CD4-positive, alpha-beta T cell treated with Interleukin-6 at 100 ng/mL for 8 hours (primary cell): ENCODE data around the gene MIEF2.

Experiments used
- DNase-seq: peaks from one replicate; pipeline ENCODE4 v3.0.0-alpha.2; 2020; ENCODE audit warnings: mixed read lengths, low spot score

MIEF2 gene

GRCh38 chr17:18235743-18236256 lies 24.7 kb upstream of the MIEF2 start:
- no peak for DNase-seq

DNA sequence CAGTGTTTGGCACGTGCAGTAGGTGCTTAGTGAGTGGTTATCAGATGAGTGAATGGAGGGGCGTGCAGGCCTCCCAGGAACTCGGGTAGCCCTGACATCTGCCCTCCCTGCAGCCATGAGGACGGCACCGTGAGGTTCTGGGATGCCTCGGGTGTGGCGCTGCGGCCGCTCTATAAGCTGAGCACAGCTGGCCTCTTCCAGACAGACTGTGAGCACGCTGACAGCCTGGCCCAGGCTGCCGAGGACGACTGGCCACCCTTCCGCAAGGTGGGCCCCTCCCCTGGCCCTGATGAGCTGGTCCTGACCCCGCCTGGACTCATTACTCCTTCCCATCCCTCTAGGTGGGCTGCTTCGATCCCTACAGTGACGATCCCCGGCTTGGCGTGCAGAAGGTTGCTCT lies 24.0 kb upstream of the MIEF2 start:
- no peak for DNase-seq

- DNase-seq: no peak
Observed at GRCh38 chr17:18237461-18237860, 23.0 kb upstream of the MIEF2 start.

- no peak for DNase-seq
Observed at GRCh38 chr17:18238299-18238698, 22.2 kb upstream of the MIEF2 start.

DNA sequence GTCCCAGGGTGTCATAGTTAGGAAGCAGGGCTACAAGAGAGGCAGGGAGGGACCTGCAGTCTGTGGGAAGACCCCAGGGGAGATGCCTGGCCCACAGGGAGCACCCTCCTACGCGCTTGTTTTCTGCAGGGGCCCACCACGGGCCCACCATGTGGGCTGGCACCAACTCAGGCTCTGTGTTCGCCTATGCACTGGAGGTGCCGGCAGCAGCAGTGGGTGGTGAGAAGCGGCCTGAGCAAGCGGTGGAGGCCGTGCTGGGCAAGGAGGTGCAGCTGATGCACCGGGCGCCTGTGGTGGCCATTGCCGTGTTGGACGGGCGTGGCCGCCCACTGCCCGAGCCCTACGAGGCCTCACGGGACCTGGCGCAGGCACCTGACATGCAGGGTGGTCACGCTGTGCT lies 20.0 kb upstream of the MIEF2 start:
- DNase-seq: no peak

DNA sequence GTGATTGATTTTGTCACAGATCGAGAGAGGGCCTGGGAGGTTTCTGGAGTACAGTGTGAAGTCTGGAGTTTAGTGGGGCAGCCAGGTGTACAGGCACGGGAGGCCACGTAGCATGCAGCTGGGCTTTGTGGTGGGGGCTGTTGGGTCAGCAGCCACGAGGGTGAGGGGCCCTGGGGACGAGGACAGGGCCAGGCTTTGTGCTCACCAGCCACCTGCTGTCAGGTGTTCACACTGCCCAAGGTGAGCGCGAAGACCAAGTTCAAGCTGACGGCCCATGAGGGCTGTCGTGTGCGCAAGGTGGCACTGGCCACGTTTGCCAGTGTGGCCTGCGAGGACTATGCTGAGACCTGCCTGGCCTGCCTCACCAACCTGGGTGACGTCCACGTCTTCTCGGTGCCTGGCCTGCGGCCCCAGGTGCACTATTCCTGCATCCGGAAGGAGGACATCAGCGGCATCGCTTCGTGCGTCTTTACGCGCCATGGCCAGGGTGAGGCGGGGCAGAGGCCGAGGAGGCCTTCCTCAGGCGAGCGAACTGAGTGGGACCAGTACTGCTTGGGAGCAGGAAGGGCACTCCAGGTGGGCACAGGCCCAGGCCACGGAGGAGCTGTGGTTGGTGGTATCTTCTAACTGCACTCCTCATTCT lies 19.1 kb upstream of the MIEF2 start:
- no peak for DNase-seq

DNA sequence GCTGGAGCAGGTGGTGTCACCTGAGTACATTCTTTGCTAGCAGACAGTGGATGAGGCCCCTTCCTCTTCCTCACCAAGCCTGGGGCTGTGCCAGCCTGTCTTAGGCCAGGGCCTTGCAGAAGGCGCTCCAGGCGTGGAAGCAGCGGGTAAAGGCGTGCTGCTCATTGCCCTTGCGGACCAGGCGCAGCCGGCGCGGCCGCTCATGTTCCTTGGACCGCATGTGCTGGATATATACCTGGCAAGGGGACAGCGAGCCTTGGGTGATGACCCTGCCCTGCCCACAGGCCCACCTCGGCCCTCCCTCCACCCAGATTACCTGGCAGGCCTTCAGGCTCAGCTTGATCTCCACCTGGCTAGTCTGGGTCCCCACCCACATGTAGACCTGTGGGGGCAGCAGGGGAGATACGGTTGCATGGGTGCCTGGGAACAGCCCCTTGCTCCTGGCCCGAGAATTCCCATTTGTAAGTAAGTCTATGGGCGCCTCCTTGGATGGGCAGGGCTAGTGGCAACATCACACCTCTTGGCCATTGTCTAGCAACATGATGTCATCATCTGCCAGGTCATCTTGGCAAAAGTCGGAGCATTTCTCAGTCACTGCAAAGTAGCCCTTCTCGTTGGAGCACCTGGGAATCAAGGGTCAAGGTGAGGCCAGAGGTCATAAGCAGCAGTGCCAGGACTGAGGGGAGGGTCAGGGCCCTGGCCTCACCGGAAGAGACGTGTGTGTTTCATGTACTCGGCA lies 15.3 kb upstream of the MIEF2 start:
- no peak for DNase-seq

GRCh38 chr17:18246109-18246725 lies 14.2 kb upstream of the MIEF2 start:
- no peak for DNase-seq

DNA sequence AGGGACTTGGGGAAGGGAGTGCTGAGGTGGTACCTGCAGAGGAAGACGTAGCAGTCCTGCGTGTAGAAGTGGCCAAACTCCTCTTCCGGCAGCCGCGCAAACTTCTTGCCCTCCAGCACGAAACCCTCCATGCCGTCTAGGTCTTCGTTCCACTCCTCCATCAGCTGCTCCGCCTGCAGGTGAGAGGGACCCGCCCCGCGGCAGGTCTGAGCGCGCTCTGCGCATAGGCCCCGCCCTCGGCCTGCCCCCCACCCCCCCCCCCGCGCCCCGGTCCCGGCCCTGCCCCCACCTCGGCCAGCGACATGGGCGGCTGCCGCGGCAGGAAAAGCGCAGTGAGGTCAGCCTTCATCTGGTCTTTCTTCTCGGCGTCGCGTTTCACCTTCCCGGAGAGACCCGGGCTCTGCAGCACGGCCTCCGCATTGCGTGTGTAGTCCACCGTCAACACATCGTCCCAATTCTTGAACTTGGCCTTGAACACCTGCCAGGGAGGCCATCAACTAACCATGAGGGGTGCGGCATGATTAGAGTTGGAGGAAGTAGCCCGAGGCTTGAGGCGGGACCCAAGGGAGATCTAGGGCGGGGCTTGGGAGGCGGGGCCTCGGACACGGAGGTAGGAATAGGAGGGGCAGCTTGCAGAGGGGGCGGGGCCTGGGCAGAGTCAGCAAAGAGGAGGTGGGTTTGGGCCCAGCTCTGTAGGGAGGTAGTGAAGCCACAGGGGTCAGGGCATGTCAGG lies 13.4 kb upstream of the MIEF2 start:
- DNase-seq: no peak

- no peak for DNase-seq
Observed at GRCh38 chr17:18247613-18248001, 12.9 kb upstream of the MIEF2 start.

DNA sequence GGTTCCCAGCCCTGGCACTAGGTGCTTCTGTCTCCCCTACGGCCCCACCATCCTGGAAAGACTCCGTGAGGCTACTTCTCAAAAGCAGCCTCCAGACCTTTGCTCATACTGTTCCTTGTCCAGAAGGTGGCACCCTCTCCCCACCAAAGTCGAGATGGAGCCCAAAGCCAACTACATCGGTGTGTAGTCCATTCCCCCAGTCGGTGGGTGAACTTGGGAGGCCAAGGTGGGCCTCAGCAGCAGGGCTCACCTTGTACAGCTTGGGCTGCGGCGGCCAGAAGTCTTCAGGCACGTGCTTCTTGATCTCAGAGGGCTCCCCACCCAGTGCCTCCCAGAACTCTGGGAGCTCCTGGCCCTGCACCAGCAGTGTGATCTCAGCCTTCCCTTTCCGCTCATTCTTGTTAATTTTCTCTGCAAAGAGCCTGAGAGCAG lies 12.1 kb upstream of the MIEF2 start:
- DNase-seq: peak; percentile 63

DNA sequence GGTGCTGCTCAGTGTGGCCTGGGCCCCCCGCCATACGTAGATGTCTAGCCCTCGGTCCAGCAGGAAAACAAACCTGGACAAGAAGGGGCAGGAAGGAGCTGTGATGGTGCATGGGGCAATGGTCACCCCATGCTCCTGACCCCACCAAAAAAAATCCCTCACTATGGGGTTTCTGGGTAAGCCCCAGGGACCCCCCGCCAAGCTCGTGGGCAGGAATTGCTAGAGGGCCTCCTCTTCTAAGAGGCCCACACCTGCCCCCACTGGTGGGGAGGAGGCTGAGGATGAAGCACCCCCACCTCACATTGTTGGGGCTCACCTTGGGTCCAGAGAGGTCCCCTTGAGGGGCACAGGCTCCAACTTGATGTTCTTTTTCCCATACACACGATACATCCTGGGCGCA lies 11.7 kb upstream of the MIEF2 start:
- no peak for DNase-seq

DNA sequence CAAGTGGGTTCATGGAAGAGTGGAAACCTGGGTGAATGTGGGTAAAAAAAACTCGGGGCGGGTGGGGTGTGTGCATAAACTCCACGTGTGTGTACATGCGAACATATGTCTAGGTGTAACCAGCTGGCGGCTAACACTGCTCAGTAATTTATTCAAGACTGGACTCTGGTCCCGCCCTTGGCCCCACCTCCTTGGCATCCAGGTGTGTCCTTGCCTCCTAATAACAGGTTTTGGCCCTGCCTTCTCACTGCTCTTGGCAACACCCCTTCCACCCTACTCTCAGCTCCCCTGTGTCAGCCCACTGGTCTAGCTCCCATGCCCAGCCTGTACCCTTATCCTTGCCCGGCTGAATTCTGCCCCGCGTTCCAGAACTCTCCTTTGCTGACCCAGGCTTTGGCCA lies 10.2 kb upstream of the MIEF2 start:
- no peak for DNase-seq

DNA sequence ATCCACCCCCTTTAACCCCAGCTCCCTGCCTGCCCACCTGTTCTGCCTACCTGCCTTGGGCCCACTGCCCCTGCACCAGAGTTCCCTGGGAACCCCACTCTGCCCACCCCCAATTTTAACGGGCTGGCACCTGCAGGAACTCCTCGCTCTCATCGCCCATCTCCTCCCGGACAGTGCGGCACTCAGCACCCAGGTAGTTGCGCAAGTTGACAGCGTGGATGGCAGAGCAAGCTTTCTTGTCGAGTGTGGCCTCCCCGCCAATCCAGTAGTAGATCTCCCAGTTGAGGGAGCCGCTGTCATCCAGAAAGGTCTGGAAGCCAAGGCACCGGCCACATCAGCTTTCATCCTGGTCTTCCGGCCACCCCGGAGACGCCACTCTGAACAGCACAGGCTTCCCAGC lies 9.8 kb upstream of the MIEF2 start:
- no peak for DNase-seq

DNA sequence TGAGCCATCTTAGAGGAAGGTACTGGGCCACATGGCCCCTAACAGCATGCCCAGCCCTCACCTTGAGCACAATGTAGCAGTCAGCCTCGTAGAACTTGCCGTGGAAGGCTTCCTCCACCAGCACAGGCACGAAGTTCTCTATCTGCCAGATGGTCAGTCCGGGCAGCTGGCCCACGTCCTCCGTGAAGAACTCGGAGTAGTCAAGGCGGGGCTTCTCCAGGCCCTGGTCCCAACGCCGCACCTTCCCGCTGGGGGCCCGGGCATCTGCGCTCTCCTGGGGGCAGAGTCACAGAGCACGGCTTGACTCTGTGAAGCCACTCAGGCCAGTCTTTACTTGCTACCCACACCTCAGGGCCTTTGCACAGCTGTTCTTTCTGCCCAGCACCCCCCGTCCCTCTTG lies 9.3 kb upstream of the MIEF2 start:
- no peak for DNase-seq

DNA sequence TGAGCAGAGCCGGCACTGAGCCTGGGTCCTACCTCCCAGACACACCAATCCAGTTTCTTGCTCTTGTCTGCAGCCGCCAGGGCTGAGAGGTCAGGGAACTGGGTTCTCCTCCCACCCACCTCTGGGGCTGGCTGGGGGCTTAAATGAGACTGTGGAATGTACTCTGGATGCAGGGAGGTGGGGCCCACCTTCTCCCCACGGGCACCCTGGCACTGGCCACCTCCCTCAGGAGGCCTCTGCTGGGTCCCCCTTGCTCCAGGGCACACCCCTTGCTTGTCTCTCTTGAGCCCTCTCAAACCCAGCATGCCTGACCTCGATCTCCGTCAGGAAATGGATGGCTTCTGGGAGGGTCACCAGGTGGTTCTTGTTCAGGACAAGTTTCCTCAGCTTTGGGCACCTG lies 8.3 kb upstream of the MIEF2 start:
- DNase-seq: no peak

DNA sequence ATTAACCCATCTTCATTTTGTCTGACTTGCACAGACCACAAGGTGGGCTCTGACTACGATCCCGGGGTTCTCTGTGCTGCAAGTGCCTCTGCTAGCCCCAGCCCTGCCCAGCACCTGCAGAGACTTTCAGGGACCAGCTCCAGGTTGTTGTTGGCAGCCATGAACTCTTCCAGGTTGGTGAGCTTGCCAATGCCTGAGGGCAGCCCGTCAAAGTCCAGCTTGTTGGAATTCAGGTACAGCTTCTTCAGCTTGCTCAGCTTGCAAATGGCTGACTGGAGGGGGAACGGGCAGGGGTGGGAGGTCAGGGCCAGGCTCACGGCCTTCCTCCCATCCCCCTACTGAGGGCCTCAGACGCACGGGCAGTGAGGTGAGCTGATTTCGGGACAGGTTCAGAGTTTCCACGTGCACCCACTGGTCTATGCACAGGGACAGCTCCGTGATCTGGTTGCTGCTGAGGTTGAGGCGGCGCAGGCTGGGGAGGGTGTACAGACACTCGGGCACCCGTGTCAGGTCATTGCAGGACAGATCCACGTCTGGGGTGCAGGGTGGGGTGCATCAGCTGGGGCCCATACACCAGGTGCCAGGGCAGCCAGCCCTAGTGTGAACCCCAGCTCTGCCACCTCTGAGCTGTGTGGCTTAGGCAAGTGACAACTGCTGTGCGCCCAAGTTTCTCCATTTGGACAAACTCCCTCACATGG lies 7.1 kb upstream of the MIEF2 start:
- DNase-seq: no peak

GRCh38 chr17:18253947-18254821 lies 6.3 kb upstream of the MIEF2 start:
- no peak for DNase-seq

DNA sequence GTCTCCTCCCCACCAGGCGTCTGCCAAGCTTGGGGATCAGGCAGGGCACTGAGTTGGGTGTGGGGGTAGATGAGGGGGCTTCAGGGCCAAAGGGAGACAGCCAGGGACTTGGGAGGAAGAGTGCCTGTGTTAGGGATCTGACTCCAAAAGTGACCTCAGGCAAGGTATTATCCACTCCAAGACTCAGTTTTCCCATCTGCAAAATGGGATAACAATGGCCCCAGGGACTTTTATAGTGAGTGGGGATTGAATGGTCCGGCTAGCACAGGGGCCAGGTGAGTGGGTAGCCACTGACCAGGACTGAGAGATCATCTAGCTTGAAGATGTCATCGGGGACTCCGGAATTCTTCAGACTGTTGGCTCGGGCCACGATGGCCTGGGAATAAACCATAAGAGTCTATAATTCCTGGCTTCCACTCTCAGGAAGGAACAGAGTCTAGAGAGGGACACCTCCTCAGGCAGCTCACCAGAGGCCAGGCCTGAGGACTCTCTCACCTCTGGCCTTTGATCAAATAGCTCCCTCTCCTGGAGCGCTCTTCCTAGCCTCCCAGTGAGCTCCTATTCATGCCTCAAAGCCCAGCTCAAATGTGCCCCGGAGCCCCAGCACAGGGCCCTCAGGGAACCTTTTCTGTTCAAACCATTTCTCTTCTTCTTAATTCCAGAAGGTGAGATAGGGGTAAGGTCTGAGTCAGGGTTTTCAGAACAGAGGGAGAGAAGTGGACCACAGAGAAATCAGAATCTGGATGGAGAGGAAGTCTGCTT lies 5.4 kb upstream of the MIEF2 start:
- no peak for DNase-seq

DNA sequence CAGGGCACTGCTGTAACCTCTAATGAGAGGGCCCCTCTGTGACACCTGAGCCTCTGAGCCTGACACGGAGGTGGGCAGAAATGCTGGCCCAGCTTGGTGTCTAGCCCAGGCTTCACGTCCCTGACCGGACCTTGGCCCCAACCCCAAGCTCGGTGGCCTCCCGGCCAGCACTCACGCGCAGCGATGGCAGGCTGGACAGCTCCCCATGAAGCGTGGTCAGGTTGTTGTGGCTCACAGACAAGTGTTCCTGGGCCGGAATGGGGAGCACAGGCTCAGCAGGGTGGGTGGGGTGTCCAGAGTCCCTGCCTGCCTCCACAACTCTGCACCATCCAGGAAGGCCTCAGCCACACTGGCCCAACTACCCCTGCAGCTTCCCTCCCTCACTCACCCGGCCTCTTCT lies 4.1 kb upstream of the MIEF2 start:
- no peak for DNase-seq
